NCI-H1436 (cell line): Measurements from ENCODE around the gene OR6B3.
"Not testable (repeated sequence)": the region's sequence is repeated elsewhere in the genome, so short reads cannot be mapped to it uniquely, and the experiment has no call there.

Experiments
- DNase-seq: peaks from one replicate; lab custom pipeline; 2025; lab: John Stamatoyannopoulos, UW

Gene OR6B3

DNA sequence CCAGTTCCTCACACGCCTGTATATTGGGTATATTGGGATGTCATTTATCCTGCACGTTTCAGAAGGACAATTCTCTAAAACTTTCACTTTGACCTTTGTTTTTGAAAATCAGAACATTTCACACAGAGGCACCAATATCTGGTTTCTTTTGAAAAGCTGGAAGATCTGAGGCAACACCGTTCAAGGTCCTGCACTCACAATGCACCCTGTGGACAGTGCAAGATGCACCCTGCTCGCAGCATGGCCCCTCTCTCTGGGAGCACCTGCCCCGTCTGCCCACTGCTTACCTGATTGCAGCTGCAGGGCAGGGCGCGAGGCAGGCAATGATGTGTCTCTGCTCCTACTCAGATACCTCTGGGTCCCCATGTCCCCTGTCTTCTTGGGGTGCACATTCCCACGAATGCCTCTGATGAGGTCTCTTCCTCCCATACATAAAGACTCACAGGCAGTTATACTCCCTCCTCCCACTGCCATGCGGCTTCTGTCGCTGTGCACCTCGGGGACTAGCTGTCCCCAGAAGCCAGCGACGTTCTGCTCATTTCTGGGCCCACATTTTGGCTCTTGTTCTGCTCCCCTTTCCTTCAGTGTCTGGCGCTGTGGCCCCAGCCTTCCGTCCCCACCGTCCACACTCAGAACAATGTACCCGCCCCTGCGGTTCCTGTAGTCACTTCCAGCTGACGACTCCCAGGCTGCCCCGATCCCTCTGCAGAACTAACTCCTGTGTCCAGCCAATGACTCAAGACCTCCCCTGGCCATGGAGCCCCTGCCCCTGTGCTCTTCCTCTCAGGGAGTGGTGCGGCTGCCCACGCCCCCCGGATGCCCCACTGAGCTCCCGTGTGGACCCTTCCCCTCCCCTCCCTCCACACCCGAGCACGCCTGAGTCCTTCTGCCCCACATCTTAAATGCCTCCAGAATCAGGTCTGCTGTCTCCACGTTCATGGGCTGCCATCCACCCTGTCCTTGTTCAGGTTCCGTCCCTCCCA is at the start of gene OR6B3:
Gene OR6B3, minus strand, starts transcription at position 349 of the 983 bp plus-strand sequence.
- no peak for DNase-seq

DNA sequence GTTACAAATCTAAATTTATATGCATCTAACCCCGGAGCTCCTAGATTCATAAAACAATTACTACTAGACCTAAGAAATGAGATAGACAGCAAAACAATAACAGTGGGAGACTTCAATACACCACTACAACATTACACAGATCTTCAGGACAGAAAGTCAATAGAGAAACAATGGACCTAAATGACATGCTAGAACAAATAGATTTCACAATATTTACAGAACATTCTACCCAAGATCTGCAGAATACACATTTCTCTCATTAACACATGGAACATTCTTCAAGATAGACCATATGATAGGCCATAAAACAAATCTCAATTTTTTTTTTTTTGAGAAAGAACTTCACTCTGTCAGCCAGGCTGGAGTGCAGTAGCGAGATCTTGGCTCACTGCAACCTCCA is 45.0 kb upstream of the OR6B3 start:
- no peak for DNase-seq

DNA sequence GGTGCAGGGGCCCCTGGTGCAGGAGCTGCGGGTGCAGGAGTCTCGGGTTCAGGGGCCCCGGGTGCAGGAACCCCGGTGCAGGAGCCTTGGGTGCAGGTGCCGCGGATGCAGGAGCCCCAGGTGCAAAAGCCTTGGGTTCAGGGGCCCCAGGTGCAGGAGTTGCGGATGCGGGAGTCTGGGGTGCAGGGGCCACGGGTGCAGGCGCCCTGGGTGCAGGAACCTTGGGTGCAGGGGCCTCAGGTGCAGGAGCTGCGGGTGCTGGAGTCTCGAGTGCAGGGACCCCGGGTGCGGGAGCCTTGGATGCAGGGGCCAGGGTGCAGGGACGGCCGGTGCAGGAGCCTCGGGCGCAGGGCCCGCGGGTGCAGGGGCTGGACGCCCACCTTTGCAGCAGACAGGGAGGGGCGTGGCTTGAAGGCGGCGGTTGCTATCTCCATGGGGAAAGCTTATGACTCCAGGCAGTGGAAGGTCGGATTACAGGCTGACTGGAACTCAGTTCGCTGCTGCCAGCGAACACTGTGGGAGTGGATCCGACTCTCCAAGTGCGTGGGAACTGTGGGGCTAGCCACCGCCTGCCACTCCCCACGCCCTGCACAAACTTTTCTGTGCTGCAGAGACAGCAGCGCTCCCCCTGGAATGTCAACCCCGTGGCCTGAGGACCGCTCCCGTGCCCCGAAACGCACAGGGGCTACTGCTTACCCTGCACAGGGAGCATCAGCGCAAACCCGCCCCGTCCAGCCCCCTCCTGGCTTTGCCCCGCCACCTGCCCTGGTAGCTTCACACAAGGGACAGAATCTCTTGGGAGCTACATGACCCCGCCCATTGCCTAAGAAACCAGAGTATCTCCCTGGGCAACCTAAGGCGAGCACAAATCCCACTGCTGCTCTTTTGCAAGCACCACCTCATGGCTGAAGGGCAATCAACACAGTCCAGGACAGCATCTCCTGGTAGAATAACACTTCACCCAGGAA is 42.5 kb upstream of the OR6B3 start:
- no peak for DNase-seq

DNA sequence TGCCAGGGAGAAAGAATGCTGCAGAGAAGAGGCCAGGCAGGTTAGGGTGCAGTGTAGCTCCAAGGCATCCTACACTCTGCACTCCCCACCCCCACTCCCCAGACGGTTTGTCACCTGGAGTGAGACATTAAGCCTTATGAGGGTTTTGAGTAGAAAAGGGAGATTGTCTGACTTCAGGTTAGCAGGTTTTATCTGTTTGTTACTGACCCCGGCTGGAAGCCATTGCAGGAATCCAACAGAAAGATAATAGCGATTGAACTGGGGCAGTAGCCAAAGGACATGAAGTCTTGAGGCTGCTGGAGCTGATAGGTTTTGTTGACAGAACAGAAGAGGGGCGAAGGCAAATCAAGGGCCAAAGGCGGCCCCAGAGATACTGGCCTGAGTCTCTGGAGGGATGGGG is 36.0 kb upstream of the OR6B3 start:
- DNase-seq, result no peak

DNA sequence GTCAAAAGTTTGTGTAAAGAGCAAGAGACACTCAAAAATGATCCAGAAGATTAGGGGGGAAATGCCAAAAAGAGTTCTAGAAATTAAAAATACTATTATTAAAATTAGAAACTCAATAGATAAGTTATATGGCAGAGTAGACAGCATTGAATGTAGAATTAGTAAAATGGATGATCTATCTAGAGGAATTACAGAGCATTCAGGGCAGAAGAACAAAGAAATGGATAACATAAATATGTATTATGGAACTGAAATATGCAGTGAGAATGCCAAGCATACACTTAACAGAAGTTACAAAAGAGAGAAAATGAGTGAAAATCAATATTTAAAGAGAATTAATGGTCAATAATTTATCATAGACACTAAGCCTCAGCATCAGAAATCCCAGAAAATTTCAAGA is 33.2 kb upstream of the OR6B3 start:
- DNase-seq, result no peak

DNA sequence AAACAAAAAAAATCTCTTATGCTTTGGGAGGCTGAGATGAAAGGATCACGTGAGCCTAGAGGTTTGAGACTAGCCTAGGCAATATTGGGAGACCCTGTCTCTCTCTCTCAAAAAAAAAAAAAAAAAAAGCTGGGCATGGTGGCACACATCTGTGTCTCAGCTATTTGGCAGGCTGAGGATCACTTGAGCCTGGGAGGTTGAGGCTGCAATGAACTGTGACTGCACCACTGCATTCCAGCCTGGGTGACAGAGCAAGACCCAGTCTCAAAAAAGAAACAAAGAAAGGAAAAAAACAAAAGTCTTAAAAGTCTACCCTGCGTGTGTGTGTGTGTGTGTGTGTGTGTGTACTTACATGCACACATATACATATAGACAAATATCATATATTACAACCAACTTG is 25.3 kb upstream of the OR6B3 start:
- no peak for DNase-seq

DNA sequence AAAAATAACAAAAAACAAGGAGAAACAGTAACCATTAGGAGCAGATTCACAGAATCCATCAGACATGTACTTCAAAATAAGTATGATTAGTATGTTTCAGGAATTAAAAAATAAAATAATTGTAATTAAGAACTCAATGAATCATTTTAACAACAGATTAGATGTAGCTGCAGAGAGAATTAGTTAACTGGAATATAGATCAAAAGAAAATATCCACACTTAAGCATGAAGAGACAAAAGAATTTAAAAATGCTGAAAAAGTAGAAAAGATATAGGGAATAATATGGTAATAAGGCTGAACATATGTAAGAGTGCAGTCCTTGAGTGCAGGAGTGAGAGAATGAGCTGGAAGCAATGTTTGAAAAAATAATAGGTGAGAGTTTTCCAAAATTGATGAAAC is 24.1 kb upstream of the OR6B3 start:
- no peak for DNase-seq

DNA sequence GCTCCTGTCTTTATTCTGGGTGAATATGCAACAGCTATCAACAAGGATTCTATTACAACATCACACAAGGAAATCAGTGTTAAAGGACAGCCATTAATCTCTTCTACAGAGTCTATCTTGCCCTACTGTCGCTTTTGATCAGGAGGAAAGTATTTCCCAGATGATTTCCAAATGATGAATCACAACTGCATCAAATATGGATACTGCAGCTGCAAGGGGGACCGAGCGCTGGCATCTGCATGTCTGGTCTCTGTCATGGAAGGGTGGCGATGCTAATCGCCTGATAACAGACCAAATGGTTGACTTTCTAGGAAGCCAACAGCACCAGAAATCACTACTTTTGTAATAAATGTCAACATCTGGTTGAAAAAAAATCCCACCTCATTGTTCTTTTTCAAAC is 21.2 kb upstream of the OR6B3 start:
- DNase-seq, result no peak

DNA sequence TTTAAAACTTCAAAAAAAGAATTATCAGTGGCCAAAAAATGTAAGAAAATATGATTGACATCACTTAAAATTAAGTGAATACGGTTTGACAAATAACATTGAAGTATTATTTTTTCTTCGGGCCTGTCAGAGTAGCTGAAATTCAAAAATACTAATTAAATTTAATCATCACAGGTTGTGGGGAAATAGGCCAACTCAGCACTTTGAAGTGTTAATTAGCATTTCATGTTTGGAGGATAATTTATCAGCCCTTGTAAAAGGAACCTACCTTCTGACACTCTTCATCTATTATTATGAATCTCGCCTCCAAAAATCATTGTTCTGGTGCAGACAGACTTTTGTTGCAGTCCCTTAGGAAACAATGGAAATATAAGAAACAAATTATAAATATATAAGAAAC is 17.6 kb upstream of the OR6B3 start:
- no peak for DNase-seq

DNA sequence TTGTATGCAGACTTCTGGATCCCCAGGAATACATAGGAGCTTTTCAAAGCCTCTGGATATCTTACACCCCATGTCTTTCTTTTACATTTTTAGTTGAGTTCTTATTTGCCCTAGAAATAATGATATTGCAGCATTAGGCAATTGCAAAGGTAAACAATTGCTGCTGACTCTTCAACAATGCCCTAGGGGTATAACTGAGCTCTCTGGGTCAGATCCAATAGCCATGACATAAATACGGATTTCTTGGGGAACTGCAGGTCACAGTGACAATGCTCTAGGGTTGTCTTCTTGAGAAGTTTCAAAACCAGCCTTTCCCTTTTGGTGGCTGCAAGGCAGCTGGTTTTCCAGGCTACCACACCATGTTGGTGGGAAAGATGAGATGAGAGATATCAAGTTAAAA is 16.5 kb upstream of the OR6B3 start:
- no peak for DNase-seq

DNA sequence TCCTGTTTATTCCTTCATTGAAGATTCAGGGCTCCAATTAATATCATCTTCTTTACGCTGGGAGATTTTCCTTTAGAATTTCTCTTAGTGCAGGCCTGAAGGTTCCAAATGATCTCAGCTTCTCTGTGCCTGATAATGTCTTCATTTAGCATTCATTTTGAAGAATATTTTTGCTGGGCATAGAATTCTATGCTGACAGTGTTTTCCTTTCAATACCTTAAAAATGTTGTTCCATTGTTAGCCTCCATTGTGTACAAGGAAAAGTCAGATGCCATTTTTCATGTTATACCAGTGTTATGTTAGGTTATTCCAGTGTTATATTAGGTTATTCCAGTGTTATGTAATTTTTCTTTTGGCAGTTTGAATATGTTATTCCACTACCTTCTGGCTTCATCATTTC is 14.9 kb upstream of the OR6B3 start:
- DNase-seq, result no peak

DNA sequence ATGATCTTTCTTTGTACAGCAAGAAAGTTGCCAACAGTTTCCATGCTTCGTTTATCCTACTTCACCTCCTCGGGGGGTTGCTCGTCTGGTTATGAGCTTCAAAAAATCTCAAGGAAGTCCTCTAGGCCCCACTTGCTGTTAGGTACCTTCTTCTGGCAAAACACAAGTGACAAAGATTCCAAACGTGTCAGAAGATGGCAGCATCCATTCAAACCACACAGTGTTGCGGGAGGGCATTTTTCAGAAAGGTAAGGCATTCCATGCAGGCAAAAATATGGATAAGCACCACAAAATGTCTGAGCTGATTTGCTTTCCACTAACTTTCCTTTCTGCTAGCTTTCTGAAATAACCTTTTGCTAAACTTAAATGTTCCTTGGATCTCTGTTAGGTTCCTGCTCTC is 13.2 kb upstream of the OR6B3 start:
- no peak for DNase-seq

DNA sequence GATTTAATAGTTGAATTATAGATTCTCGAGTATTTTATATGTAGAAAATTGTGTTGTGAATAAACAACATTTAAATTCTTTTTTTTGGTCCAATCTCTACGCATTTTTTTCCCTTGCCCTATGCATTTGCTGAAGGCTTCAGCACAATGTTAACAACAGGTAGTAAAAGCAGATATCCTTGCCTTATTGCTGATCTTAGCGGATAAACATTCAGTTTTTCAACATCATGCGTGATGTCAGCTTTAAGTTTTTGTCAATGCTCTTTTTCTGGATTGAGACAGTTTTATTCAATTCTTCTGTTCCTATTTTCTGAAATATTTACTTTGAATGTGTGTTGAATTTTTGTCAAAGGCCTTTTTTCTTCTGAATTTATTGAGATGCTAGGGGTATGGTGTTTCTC is 11.6 kb upstream of the OR6B3 start:
- DNase-seq, result no peak

DNA sequence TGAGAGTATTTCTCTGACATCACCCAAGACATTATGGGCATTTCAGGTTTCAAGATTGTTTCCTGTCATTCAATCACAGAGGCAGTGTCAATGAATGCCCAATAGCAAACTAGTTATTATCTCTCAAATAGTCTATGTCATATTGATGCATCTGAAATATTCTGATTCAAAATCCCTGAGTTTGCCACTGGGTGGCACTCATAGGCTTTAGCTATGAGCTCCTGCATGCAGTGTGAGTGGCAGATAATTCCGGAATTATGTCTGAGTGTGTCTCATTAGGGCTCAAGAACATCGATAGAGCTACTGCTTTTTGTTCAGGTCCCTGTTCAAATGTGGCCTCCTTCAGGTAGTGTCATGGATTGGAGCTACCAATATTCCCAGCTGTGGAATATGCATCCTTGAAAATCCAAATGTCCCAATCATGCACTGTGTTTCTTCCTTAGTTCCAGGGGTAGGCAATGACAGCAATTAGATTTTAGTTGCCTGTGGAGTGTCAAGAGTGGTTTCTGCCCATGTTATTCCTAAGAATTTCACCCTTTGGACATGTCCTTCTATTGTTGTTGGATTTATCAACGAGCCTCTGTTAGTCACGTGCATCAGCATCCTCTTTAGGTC is 7.8 kb upstream of the OR6B3 start:
- DNase-seq, result peak; percentile 48

DNA sequence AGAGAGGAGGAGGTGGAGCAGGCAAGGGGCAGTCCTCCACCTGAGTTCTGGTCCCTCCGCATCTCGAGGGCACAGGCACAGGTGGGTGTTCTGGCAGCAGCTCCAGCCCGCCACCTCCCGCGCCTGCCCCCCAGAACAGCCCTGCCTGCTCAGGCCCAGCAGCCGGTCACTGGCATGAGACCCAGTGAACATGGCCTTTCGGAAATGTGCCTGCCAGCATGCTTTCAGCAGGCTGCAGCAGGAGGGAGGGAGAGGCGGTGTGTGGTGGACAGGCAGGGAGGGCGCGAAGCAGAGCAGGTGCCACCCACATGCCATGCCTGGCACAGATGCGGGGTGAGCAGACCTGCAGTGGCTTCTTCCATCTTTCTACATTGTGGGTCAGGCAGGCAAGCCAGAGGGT is 3.4 kb upstream of the OR6B3 start:
- no peak for DNase-seq

DNA sequence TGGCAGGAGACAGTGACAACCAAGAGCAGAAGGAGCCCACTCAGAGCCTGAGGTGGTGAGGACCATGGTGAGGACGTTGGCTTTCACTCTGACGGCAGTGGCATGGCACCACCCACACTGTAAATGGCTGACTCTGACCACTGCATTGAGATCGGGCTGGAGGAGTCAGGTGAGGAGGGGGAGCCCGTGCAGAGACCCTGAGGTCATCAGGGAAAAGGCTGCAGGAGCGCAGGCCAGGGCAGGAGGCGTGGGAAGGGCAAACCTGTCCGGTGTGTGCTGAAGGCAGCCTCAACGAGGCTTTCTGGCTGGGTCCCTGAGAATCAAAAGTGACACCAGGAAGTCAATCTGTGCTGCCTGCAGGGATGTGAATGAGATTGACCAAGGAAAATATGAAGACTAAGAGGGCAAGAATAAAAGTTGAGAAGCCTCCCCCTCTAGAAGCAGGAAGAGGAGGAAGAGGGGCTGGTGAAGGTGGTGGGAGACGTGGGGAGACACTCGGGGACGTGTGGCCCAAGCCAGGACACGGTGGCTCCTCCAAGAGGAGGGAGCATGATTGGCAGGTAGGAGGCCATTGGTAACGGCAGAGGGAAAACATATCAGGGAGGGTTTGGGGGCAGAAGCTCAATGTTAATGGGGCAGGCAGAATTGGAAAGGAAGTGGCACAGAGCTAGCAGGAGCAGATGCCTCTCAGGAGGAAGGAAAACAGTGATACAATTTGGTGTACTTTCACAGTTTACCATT is 2.0 kb upstream of the OR6B3 start:
- no peak for DNase-seq

DNA sequence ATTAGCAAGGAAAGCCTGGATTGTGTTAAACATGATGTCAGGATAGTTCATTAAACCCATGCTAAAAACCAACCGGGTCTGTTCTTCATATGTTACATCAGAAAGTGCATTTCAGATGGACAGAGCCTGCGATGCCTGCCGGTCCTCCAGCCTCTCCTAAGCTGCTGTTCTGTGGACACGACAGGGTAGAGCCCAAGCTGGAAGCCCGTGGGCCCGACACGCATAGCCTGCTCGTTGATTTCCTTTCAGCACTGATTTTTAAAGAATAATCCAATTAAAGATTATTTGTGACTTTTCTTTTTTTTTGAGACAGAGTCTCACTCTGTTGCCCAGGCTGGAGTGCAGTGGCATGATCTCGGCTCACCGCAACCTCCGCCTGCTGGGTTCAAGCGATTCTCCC is 797 bp downstream of the OR6B3 start:
- no peak for DNase-seq

DNA sequence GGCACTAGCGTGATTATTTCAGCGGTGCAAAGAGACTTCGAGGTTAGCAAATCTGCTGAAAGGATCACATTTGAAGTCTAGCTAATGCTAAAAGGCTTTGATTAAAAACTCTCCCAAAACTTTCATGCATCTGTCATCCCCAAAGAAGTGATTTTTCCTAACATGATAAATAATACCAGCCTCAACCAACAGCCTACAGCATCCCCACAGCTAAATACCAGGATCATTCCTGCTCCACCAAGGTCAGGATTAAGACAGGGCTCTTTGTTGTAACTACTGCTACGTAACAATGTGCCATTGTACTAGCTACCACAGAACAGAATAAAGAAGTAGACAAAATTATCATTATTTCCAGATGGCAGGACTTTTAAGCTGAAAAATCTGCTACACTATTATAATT is 1.6 kb downstream of the OR6B3 start:
- DNase-seq, result no peak

DNA sequence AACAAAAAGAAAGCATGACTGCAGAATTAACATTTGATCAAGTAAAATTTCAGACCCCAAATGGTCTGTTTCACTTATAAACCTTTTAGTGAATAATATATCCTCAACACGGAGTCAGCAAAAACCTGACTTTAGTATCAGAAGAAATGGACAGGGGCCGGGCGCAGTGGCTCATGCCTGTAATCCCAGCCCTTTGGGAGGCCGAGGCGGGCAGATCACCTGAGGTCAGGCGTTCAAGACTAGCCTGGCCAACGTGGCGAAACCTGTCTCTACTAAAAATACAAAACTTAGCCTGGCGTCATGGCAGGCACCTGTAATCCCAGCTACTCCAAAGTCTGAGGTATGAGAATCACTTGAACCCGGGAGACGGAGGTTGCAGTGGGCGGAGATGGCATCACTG is 3.0 kb downstream of the OR6B3 start:
- no peak for DNase-seq

DNA sequence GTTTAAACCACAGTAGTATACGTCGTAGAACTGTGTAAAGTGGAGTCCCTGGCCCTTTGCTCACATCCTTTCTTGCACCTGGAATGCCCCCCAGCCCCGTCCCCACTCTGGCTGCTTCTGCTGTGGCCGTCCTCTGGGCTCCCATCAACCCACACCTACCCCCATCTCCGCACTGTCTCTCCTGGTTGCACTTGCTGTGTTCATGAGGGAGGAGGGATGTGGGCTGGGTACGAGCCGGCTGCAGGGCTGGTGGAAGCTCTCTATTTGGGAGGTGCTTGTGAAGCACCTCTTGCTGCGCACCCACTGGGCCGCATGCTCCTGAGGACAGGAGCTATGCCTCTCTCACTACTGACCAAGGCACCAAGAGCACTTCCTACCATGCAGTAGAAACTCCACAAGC is 5.1 kb downstream of the OR6B3 start:
- DNase-seq, result no peak

DNA sequence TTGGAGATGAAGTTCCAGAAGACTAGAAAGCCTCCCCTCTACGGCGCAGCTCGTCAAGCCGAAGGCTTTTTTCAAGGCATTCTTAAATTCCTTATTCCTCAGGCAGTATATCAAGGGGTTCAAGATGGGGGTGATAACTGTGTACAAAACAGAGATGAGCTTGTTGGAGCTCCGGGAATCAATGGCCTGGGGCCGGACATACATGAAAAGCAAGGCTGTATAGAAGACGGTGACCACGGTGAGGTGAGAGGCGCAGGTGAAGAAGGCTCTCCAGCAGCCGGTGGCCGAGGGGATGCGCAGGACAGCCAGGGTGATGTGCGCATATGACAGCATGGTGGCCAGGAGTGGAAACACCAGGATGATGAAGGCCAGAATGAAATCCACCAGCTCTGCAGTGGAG is 8.2 kb downstream of the OR6B3 start:
- DNase-seq, result no peak

DNA sequence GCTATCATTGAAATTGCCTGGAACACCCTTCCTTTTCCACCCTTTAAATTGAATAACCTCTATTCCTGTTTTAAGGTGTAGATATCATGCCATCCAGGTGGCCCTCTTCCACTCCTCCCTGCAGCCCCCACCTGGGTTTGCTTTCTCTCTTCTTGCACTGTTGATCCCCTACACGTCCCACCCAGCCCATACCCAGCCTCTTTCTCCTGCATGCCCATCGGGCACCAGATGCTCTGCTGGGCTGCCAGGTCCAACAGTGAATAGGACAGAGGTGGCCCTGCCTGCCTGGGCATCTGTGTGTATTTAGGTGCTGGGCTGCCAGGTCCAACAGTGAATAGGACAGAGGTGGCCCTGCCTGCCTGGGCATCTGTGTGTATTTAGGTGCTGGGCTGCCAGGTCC is 9.2 kb downstream of the OR6B3 start:
- not testable (repeated sequence) for DNase-seq
